NCI-H1436 treated with DMSO at 0.1 percent for 48 hours (cell line): ENCODE measurements around the gene SP9.
A peak's percentile ranks its signal among the peaks of the same experiment; 100 is the strongest.

ENCODE experiments used
- DNase-seq: peaks from one replicate; lab custom pipeline; 2025; lab: John Stamatoyannopoulos, UW

SP9 gene

DNA sequence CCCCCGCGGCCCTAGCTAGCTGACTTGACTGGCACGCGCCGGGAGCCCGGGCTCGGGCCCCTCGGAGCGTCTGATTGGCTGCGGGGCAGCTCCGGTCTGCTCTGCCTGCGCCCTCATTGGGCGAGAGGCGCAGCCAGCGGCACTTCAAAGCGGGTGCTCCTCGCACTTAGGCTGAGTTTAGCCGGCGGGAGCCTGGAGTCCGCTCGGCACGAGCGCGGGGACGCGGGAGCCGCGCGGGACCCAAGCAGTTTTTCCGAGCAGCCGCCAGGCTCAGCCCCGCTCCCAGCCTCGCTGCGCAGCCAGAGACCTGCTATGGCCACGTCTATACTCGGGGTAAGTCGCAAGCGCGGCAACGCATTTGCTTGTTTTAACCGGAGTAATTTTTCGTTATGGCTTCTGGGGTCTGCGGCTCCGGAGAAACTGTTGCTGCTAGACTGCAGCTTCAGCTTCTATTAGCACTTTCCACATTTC, at the start of gene SP9:
TSS of gene SP9 (plus strand) at position 174 of the 471 bp plus-strand sequence. CDS start at position 313, 139 bp downstream.
- no peak for DNase-seq

DNA sequence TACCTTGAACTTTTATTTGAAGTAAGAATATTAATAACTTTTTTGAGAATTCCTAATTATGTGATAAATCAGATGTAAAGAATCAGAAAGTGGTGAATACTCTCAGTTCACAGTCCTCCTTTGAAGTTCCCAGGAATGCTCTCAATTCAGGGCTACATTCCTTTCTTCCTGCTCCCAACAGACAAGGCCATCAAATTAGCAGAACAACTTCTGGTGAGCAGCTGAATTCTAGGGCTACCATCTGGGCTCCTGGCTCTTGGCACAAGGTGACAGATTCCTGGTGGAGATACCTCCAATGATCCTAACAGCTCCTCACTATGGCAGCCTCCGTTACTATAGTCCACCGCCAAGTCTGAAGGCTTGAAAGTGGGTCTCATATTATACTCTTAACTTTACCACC, 48.6 kb upstream of the SP9 start:
- no peak for DNase-seq

DNA sequence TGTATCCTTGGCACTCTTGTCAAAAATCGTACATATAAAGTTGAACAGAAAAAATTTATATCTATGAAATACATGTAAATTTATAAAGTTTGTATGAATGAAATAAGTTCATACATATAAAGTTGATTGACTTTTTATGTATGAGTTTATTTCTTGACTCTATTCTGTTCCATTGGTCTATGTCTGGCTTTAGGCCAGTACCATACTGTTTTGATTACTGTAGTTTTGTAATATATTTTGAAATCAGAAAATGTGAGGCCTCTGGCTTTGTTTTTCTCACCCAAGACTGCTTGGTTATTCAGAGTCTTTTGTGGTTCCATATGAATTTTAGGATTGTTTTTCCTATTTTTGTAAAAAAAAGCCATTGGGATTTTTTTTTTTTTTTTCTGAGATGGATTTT, 41.8 kb upstream of the SP9 start:
- no peak for DNase-seq

DNA sequence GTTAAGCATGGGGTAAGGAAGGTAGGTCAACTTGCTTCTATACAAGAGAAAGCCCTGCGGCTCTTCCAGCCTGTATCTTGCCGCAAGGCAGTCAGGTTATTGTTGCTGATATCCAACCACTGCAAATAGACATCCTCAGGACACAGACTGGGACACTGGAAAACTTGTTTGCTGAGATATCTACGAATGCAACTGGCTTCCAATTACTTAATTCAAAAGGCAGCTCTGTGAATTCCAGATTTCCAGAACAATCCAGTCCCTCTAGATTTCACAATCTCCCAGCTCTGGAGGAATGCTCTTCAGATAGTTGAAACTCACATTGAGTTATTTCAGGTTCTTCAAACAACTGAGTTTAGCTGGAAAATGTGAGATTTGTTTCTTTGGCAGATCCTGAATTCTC, 34.6 kb upstream of the SP9 start:
- DNase-seq, result no peak

DNA sequence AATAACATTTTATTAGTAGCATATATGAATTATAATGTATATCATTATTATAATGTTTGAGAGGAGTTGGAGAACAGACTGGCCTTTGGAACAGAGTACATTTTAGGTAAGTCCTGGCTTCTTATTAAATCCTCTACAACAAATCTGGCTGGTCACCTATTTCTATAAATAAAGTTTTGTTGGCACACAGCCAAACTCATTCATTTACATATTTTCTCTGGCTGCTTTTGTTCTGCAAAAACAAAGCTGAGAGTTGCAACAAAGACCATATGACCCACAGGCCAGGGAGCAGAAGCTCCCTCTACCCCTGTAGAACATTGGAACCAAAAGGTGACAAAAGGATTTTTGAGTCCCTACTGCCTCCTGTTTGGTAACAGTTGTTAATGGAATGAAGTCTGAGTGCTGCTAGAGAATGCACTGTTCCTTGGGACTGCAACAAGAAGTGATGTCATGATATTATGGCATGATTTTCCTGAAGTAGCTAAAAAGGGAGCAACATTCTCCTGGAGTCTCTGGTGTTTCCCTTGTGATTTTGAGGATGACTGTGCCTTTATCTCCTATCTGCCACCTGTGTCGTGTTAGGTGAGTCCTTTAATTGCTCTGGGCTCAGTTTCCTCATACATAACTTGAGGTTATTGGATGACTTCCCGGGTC, 22.0 kb upstream of the SP9 start:
- DNase-seq, result no peak

DNA sequence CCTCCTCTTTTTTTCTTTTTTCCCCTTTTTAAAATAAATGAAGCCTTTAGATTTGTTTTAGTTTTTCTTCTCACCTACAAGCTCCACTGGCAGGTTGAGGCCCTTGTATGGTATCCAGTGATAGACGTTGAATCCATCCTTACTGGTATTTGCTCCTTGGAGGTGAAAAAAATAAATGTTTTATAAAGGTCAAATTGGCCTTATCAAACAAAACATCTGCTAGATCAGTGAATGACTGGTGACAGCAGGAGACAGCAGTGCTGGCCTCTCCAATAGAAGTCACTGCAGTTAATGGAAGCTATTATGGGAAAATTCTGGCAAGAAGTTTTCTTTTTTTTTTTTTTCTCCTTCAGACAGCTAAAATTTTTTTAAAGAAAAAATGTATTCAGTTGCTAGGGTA, 12.6 kb upstream of the SP9 start:
- no peak for DNase-seq

DNA sequence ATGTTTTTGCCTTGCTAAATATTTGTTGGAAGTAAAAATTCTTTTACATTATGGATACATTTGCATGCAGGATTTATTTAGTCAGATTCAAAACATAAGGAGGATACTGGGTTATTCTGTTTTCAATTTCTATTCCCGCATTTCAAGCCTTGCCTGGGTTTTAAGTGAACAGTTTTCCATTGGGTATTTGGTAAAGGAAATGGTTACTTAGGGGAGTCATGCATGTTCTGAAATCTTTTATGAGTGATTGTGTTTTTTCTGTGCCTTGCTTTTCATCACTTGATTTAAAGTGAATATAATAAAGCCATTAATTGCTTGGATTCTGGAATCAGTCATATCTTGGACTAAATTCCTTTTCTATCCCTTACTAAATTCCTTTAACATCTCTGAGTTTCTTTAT, 12.0 kb upstream of the SP9 start:
- no peak for DNase-seq

DNA sequence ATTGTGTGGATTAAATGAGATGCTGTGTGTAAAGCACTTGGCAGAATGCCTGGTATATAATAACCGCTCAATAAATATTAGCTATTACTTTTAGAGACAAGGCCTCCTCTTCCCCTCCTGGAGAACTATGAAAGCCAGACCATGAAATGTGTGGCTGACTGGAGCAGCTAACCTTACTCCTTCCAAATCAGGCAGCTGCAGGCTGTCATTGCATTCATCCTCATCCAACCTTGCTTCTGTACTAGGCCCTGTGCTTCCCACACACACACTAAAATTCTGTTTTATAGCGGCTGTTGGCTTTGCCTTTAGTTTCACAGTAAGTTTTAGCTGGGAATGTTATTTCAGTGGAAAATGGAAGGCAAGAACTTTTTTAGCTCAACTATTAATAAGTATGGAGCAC, 10.2 kb upstream of the SP9 start:
- DNase-seq, result no peak

DNA sequence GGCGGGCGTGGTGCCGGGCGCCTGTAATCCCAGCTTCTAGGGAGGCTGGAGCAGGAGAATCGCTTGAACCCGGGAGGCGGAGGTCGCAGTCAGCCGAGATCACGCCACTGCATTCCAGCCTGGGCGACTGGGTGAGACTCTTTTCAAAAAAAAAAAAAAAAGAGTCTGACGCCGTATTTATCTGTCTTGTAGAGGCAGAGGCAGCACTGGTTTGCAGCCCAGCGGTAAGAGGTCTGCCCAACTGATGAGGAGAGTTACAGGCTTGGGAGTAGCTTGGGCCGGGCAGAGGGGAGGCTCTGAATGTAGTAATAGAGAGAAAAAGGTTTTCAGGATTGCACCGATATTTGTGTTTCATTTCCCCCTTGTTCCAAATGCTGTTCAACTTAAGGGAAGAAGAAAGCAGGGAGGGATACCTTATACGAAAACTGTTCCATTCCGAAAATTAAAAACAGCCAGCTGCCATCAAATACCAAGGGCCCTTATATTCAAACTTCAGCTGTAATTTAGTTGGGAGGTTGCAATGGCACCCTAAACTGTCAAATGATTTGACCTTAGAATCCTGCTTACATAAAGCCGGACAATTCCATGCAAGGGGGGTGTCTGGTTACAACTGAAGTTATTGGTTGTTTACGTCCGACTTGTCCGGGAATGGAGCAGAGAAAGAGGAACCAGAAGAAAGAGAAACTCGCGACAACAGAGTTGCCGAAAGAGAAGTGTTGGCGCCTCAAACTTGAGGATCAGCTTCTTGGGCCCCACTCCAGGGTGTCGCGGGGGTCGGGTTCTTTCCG, 9.2 kb upstream of the SP9 start:
- DNase-seq, result no peak

DNA sequence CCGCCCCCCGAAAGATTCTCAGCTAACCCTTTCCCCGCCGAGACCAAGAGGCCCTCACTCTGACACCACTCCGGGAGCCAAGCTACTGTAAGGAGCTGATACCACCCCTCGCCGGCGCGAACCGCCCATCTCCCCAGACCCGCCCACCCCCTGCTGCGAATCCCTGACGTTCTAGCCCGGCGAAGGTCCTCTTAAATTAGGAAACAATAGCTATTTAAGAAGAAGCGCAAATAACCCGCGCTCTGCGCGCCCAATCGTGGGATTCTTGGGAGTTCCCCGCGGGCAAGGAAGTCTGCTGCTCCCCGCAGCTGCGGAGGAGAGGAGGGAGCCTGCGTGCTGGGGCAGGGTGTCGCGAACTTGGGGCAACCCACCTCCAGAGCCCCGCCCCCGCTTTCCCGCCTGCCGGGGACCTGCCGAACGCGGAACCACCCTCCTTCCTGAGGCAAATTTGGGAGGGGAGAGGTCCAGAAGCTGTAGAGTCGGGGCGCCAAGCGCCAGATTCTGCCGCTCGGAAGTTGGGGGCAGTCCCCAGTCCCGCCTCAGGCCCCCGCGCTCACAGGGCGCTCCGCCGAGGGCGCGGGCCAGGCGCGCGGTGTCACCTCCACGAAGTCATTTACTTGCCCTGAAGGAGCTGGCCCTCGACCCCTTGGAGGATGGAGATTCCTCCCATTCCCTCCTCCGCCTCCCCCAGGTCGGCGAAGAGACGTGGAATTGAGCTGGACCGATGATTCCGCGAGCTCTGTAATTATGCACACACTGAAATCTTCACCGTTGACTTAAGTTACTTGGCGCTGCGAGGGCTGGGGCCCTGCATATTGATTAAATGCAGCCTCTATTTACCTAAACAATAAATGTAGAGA, 8.4 kb upstream of the SP9 start:
- DNase-seq, result no peak

DNA sequence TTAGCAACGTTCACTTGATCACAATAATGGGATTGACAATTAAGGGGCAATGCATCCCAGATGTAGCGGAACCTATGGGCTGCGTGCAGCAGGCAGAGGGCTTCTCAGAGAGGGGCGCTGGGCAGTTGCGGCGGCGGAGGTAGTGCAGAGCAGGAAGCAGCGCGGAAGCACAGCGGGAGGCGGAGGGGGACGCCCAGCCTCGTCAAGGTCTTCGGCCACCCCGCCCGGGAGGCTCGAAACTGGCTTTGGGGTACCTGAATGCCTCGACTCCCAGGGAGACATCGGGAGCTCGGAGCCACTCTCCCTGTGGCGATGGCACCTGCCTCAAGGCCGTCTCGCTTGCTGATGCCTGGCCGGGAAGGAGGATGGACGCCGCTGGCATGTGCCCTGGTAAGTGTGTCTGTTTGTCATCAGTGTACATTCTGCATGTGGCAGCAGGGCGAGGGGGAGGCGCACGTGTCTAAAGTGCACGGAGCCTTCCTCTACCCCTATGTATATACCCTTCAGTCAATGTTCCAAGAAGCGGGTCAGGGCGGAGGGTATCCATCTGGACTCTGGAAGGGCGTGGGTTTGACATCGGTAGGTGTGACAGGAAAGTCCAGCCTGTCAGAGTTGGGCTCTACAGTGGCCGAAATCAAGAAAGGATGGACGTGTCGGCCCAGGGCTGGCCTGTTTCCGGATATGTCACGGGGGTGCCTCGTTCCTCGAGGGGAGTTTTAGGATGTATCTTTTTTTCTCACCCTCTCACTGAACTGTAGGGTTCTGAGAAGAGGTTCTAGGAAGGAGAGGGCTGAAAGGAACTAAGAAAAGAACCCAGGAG, 7.5 kb upstream of the SP9 start:
- DNase-seq, result no peak

DNA sequence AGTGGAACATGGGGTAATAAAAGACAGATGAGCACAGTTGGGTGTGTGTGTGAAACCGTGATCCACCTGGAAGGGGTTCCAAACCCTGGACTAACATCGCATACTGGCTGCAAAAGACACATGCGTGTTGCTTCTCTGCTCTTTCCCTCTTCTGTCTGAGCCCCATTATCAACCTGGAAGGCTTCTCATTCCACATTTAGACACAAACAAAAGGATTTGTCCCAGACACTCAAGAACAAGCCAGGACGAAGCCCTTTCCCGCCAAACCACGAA, 7.0 kb upstream of the SP9 start:
- DNase-seq, result no peak

DNA sequence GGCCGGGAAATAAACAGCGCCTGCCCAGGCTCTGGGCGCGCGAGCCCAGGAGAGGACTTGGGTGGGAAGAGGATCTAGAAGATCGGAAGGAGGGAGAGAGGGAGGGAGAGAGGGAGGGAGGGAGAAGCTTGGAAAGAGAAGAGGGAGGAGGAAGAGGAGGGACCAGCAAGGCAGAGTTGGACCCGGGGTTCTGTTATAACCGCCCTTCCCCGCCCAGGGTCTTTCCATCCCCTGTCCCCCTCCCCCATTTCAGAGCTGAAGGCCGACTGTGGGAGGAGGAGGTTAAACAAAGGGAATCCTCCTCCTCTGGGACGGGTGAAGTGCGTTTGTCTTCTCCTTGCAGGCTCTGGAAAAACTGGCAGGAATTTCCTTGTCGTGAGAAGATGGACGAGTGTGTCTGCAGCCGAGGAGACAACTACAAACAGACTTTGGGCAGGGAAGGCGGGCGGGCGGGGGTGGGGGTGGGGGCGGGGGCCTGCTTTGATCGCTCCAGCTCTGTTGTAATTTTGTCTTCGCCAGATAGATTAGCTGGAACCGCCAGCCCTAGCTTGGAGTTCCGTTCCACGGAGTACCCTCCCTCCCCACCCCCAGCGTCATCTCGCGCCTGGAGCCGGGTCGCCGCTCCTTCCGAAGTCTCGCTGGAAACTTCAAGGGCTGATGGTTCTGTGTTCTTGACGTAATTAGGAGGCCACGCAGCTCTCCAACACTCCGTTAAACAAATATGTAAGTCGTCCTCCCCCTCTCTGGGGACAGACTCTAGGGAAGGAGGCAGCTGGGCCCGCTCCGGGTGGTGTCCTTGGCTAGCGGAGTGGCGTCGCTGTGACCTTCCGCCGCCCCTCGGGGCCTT, 6.4 kb upstream of the SP9 start:
- DNase-seq, result no peak

DNA sequence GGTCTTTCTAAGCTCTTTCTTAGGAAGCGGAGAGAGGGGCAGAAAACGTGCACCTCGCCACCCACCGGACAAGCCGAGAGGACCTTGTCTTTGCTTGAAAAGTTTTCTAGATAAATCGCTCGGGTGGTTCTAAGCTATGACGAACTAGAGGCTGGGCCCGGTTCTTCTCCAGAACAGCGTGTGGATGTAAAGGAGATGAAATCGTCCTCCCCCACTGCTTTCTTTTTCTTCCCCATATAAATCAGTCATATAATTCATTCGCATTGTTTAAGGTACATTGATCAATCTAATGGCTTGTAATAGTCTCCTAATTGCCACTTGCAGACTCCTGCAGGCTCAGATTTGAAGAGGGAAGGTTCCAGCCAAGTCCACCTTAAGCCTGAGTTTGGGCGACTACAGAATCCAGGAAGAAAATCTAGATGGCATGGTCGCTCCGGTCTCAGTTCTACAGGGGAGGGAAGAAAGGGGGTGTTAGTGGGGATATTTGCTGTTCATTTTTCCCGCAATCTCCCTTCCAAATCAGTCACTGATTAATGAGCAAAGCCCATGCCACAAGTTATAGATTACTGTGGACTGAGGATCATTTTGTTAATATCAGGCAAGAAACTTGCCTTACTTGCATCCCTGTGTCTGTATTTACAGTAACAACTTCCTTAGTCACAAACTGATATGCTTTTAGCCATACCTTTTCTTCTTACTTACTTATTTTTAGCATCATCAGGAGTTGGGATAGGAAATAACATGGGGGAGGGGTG, 5.6 kb upstream of the SP9 start:
- DNase-seq, result no peak

DNA sequence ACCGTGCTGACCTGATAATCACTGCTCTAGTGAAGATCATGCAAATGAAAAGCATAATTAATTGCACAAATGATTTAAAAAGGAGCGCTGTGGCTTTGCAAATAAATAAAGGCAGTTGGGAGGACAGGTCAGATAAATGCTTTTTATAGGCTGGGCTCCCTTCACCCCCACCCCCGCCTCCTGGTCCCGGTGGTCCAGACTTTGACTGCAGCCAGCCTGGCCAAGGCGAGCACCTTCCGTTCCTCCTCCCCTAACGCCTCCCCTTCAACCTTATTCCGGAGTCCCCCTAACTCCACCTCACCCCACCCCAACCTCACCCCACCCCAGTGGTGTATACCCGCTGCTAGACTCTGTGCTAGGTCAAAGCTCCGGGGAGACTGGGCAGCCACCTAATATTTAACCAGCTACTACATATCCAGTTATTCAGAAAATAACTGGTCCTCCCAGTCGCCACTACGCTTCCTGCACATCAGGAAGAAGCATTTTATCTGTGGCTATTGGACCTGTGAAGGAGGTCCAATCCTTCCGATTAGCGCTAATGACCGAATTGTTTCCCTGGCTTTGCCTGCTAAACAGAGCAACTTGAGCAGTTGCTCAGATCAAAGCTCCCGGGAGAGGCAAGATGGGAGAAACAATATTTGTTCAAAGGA, 3.7 kb upstream of the SP9 start:
- DNase-seq, result no peak

DNA sequence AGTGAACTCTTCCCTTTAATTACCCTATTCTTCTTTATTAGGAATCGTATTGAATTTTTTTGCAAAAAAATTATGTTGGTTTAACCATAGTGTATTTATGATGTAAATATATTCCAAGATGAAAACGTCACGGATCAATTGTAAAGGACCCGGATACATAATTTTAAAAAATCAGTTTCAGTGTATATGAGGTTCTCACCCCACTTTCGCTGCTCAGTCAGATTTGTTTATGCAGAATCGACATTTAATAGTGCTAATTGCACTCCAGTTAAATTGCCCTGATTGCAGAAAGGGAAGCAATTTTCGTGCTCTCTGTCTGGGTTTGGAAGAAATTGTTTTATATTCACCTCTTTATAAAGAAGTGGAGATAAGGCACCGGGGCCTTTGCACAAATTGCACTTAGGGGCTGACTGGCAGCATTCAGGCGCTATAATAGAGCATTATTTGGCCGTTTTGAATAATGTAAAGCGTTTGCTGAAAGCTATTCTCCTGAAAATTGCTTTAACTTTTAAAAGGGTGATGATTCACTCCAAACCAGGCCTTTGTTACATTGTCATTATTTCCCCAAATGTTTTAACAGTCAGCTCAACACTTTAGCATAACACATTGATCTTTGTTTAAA, 3.0 kb upstream of the SP9 start:
- peak; percentile 48 for DNase-seq

DNA sequence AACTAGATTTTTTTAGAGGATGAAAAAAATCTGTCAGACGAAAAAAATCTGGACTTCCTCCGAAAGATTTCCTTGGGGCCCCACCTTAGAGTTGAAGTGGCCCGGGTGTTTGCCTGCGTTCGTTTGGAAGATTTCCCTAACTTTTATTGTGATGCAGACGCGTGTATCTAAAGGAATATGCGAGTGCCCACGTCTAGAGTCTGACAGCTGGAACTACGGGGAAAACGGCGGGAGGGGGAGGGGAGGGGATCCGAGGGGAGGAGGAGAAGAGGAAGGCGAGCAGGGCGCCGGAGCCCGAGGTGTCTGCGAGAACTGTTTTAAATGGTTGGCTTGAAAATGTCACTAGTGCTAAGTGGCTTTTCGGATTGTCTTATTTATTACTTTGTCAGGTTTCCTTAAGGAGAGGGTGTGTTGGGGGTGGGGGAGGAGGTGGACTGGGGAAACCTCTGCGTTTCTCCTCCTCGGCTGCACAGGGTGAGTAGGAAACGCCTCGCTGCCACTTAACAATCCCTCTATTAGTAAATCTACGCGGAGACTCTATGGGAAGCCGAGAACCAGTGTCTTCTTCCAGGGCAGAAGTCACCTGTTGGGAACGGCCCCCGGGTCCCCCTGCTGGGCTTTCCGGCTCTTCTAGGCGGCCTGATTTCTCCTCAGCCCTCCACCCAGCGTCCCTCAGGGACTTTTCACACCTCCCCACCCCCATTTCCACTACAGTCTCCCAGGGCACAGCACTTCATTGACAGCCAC, 2.4 kb upstream of the SP9 start:
- DNase-seq, result no peak

DNA sequence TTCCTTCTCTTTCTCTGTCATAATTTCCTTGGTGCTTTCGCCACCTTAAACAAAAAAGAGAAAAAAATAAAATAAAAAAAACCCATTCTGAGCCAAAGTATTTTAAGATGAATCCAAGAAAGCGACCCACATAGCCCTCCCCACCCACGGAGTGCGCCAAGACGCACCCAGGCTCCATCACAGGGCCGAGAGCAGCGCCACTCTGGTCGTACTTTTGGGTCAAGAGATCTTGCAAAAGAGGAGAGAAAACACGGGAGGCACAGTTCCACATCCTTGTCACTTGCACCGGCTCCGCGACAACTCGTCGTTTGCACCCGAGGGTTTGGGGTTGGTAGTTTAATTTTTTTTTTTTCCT, 1.8 kb upstream of the SP9 start:
- DNase-seq, result no peak
